Right lobe of liver (tissue), 4 donors: ENCODE measurements around the gene ZFR.

Experiments
- CTCF ChIP-seq, 4 donors: fragments of 200-600 bp in 3 of 4; fragments of 450-650 bp in 1 of 4; IDR thresholded peaks; one replicate each; pipeline versions ENCODE4 v1.5.1 to v1.8.0; 2016 to 2022; ENCODE audit warnings: antibody characterized with exemption in 4 of 4, mild to moderate bottlenecking in 2 of 4
- POLR2A ChIP-seq: fragments of 450-650 bp; IDR thresholded peaks from one replicate; pipeline ENCODE4 v1.6.1; 2017; ENCODE audit warnings: antibody characterized with exemption, mild to moderate bottlenecking
- donor health status: DM: no; HTN: no; CAD: no.
- donor health status: DM: no; HTN: no; CAD: no.
- donor health status: DM: no; HTN: yes; CAD: no.

DNA sequence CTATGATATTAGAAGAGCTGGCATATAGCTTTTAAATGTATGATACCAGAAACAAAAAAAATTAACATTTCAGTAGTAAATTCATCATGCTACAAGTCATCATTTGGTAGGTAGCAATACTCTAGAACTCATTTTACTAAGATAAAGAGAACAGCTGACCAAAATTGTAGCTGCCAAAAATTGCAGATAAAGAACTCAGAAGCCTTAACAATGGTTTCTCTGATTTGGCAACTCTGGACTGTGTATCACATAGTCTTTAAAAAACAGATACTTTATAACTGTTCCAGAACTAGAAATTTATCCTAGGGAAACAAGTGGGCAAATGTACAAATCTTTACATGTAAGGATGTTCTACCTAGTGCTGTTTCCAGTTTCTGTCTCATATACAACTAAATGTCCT is 33.9 kb downstream of the ZFR start:
- no peak for TF ChIP-seq CTCF (IDR thresholded peaks at IDR 0.05)
- TF ChIP-seq POLR2A = no peak
